ENCODE data around the gene CASK. TPM values are rescaled to one million over a fixed set of nuclear protein-coding genes. Genes with fewer than 3 reads are reported as not detected.

Gene CASK
- total and polyA plus RNA-seq, 4 donors: 3.6 to 14.8 (median 6.2) TPM

GRCh38 chrX:41603596-41603995 is 319.8 kb downstream of the CASK start:
- no peak for TF ChIP-seq ATF3 (IDR thresholded peaks at IDR 0.05)
- no peak for TF ChIP-seq REST (IDR thresholded peaks at IDR 0.05)
- no peak for TF ChIP-seq FOXA1 (IDR thresholded peaks at IDR 0.05)
- TF ChIP-seq TAF1 (conservative IDR thresholded peaks at IDR 0.05): no peak
- TF ChIP-seq ZBTB33 (IDR thresholded peaks at IDR 0.05): no peak
- TF ChIP-seq HNF4G (IDR thresholded peaks at IDR 0.05): no peak
- no peak for TF ChIP-seq FOXA2 (IDR thresholded peaks at IDR 0.05)
- TF ChIP-seq EGR1 (IDR thresholded peaks at IDR 0.05; ENCODE audit: low read depth in 2 of 2): no peak
- no peak for TF ChIP-seq RXRA (IDR thresholded peaks at IDR 0.05)
- H3K9ac ChIP-seq (ENCODE audit: low read depth in 1 of 2, low read length in 2 of 2): no peak overlapping the region
- H3K27ac ChIP-seq (ENCODE audit: low read depth in 1 of 2, low read length in 2 of 2): no peak overlapping the region
- no peaks in the 10 kb centered on the region for H3K9me3 ChIP-seq (ENCODE audit: control insufficient read depth in 4 of 4, low read length in 3 of 4)
- peaks cover 0 to 3% (median under 1%) of the 10 kb centered on the region in 4 donors for H3K4me1 ChIP-seq (ENCODE audit: control insufficient read depth in 4 of 4, insufficient read depth in 4 of 4, low read length in 3 of 4)
- H3K27me3 ChIP-seq (ENCODE audit: control insufficient read depth in 4 of 4, insufficient read depth in 4 of 4, low read length in 3 of 4): peaks cover 0 to 2% (median 0%) of the 10 kb centered on the region in 4 donors
- no peaks in the 10 kb centered on the region for H3K36me3 ChIP-seq (ENCODE audit: control insufficient read depth in 4 of 4, insufficient read depth in 3 of 4, low read depth in 1 of 4, low read length in 3 of 4)
- DNase-seq (ENCODE audit: low spot score): no peak
- no peak overlapping the region for H3K4me3 ChIP-seq (ENCODE audit: low read depth in 1 of 3, low read length in 3 of 3)
- 41% methylated on average over 1 of the region's 1 CpG for WGBS

- no peaks in the 10 kb centered on the region for H3K36me3 ChIP-seq (ENCODE audit: control insufficient read depth in 4 of 4, insufficient read depth in 3 of 4, low read depth in 1 of 4, low read length in 3 of 4)
- H3K9me3 ChIP-seq (ENCODE audit: control insufficient read depth in 4 of 4, low read length in 3 of 4): no peaks in the 10 kb centered on the region
- H3K4me1 ChIP-seq (ENCODE audit: control insufficient read depth in 4 of 4, insufficient read depth in 4 of 4, low read length in 3 of 4): peaks cover 0 to 3% (median under 1%) of the 10 kb centered on the region in 4 donors
- H3K9ac ChIP-seq (ENCODE audit: low read depth in 1 of 2, low read length in 2 of 2): no peak overlapping the region
- peaks cover 0 to 2% (median 0%) of the 10 kb centered on the region in 4 donors for H3K27me3 ChIP-seq (ENCODE audit: control insufficient read depth in 4 of 4, insufficient read depth in 4 of 4, low read length in 3 of 4)
- no peak overlapping the region for H3K4me3 ChIP-seq (ENCODE audit: low read depth in 1 of 3, low read length in 3 of 3)
- TF ChIP-seq HNF4G (IDR thresholded peaks at IDR 0.05) (no peak), TAF1 (conservative IDR thresholded peaks at IDR 0.05) (no peak), EGR1 (IDR thresholded peaks at IDR 0.05; ENCODE audit: low read depth in 2 of 2) (no peak), YY1 (IDR thresholded peaks at IDR 0.05) (no peak), SP1 (IDR thresholded peaks at IDR 0.05) (no peak), ZBTB33 (IDR thresholded peaks at IDR 0.05) (no peak), RXRA (IDR thresholded peaks at IDR 0.05) (no peak), REST (IDR thresholded peaks at IDR 0.05) (no peak), MAX (IDR thresholded peaks at IDR 0.05) (no peak), RAD21 (IDR thresholded peaks at IDR 0.05) (no peak)
- H3K27ac ChIP-seq (ENCODE audit: low read depth in 1 of 2, low read length in 2 of 2): no peak overlapping the region
- WGBS: 99% methylated on average over 2 of the region's 2 CpGs
- no peak for DNase-seq (ENCODE audit: low spot score)
Measured at GRCh38 chrX:41602816-41603345, 320.5 kb downstream of the CASK start.
